SW 1271 (cell line): ENCODE measurements around the gene LRRC19.

ENCODE experiments used
- DNase-seq, 2 experiments: peaks; one replicate each; lab custom pipeline; 2025; lab: John Stamatoyannopoulos, UW

LRRC19 gene

GRCh38 chr9:26955921-26956859, 49.3 kb downstream of the LRRC19 start, which contains the start of gene IFT74:
Gene IFT74 (plus strand): TSS chr9:26956412. CDS start chr9:26961968, 5,556 bp downstream.
- peak; percentile 79 to 85 for DNase-seq

- peak in 1 of 2 experiments; percentile 7 for DNase-seq
These were observed 50.1 kb downstream of the LRRC19 start for GRCh38 chr9:26955222-26955903.

GRCh38 chr9:26954050-26954508, 51.4 kb downstream of the LRRC19 start:
- DNase-seq = no peak

GRCh38 chr9:26951794-26952193, 53.7 kb downstream of the LRRC19 start:
- DNase-seq = no peak

- DNase-seq = no peak
These were observed 55.0 kb downstream of the LRRC19 start for GRCh38 chr9:26950521-26950920.

GRCh38 chr9:26949637-26950069, 55.8 kb downstream of the LRRC19 start:
- no peak for DNase-seq

- DNase-seq = no peak
These were observed 57.7 kb downstream of the LRRC19 start for GRCh38 chr9:26947736-26948135.

GRCh38 chr9:26946753-26947727, 58.4 kb downstream of the LRRC19 start, which contains the start of gene PLAA:
Gene PLAA (minus strand): TSS chr9:26947242. CDS start chr9:26947045, 197 bp downstream.
- peak; percentile 67 to 79 for DNase-seq

GRCh38 chr9:26945591-26945990, 59.9 kb downstream of the LRRC19 start:
- no peak for DNase-seq
